ENCODE measurements around the gene HAPSTR1.

GRCh38 chr16:9048302-9048700 is 43.1 kb upstream of the HAPSTR1 start:
- TF ChIP-seq EP300 (IDR thresholded peaks at IDR 0.05): no peak
- no peak for TF ChIP-seq CTCF (IDR thresholded peaks at IDR 0.05)
- no peak for TF ChIP-seq MAZ (IDR thresholded peaks at IDR 0.05; ENCODE audit: borderline replicate concordance, low read depth, low read length)

Data from A549 (cell line).